Liver (tissue), 9 donors: ENCODE measurements around the gene TFCP2. TPM values are rescaled to one million over a fixed set of nuclear protein-coding genes. Genes with fewer than 3 reads are reported as not detected.

Experiments
- DNase-seq: peaks from one replicate; pipeline ENCODE4 v3.0.0-alpha.2; 2017; ENCODE audit warnings: low spot score
- H3K27ac ChIP-seq, 2 donors: one replicate each; pipeline ENCODE4 v1.7.0; 2013; ENCODE audit warnings: inconsistent platforms in 2 of 2, low read length in 2 of 2, control low read depth in 1 of 2, low read depth in 1 of 2, mild to moderate bottlenecking in 1 of 2
- H3K27me3 ChIP-seq, 4 donors: one replicate each; pipeline versions ENCODE4 v1.6.1 to v1.7.0; 2013; ENCODE audit warnings: low read length in 3 of 4, inconsistent platforms in 1 of 4, mild to moderate bottlenecking in 1 of 4, moderate library complexity in 1 of 4; ENCODE audit not compliant: control insufficient read depth in 4 of 4, insufficient read depth in 4 of 4
- H3K36me3 ChIP-seq, 4 donors: one replicate each; pipeline versions ENCODE4 v1.6.1 to v1.7.0; 2013; ENCODE audit warnings: low read length in 3 of 4, mild to moderate bottlenecking in 3 of 4, low read depth in 1 of 4, moderate library complexity in 1 of 4; ENCODE audit not compliant: control insufficient read depth in 4 of 4, insufficient read depth in 3 of 4
- H3K4me1 ChIP-seq, 4 donors: one replicate each; pipeline versions ENCODE4 v1.6.1 to v1.7.0; 2013; ENCODE audit warnings: low read length in 3 of 4, mild to moderate bottlenecking in 3 of 4, moderate library complexity in 1 of 4; ENCODE audit not compliant: control insufficient read depth in 4 of 4, insufficient read depth in 4 of 4
- H3K4me3 ChIP-seq, 3 donors: one replicate each; pipeline versions ENCODE4 v1.6.1 to v1.7.0; 2013; ENCODE audit warnings: low read length in 3 of 3, control low read depth in 1 of 3, low read depth in 1 of 3, mild to moderate bottlenecking in 1 of 3
- H3K9ac ChIP-seq, 2 donors: one replicate each; pipeline ENCODE4 v1.7.0; 2013; ENCODE audit warnings: low read length in 2 of 2, mild to moderate bottlenecking in 2 of 2, moderate library complexity in 2 of 2, control low read depth in 1 of 2, low read depth in 1 of 2
- H3K9me3 ChIP-seq, 4 donors: one replicate each; pipeline versions ENCODE4 v1.6.1 to v1.7.0; 2013; ENCODE audit warnings: low read length in 3 of 4; ENCODE audit not compliant: control insufficient read depth in 4 of 4
- EGR1 ChIP-seq, 2 donors: IDR thresholded peaks; 2 replicates each; pipeline ENCODE4 v1.6.1; 2016 to 2018; ENCODE audit warnings: antibody characterized with exemption in 2 of 2, low read depth in 2 of 2
- FOXA1 ChIP-seq: IDR thresholded peaks from 2 replicates; pipeline ENCODE4 v1.6.1; 2016; ENCODE audit warnings: antibody characterized with exemption
- FOXA2 ChIP-seq: IDR thresholded peaks from 2 replicates; pipeline ENCODE4 v1.6.1; 2016; ENCODE audit warnings: antibody characterized with exemption
- GABPA ChIP-seq, 2 donors: IDR thresholded peaks in 1 of 2; conservative IDR thresholded peaks in 1 of 2; 2 replicates each; pipeline ENCODE4 v1.6.1; 2016; ENCODE audit warnings: antibody characterized with exemption in 2 of 2, mild to moderate bottlenecking in 1 of 2, moderate library complexity in 1 of 2
- HNF4A ChIP-seq, 2 donors: conservative IDR thresholded peaks; 2 replicates each; pipeline ENCODE4 v1.6.1; 2016; ENCODE audit warnings: antibody characterized with exemption in 2 of 2, mild to moderate bottlenecking in 2 of 2
- HNF4G ChIP-seq: IDR thresholded peaks from 2 replicates; pipeline ENCODE4 v1.6.1; 2016; ENCODE audit warnings: antibody characterized with exemption
- MAX ChIP-seq: IDR thresholded peaks from 2 replicates; pipeline ENCODE4 v1.6.1; 2016; ENCODE audit warnings: antibody characterized with exemption
- NR2F2 ChIP-seq: IDR thresholded peaks from 2 replicates; pipeline ENCODE4 v1.6.1; 2016; ENCODE audit warnings: antibody characterized with exemption
- RAD21 ChIP-seq, 2 donors: IDR thresholded peaks; 2 replicates each; pipeline ENCODE4 v1.6.1; 2016; ENCODE audit warnings: antibody characterized with exemption in 2 of 2, mild to moderate bottlenecking in 2 of 2
- REST ChIP-seq: IDR thresholded peaks from 2 replicates; pipeline ENCODE4 v1.6.1; 2016; ENCODE audit warnings: antibody characterized with exemption, mild to moderate bottlenecking
- SP1 ChIP-seq: IDR thresholded peaks from 2 replicates; pipeline ENCODE4 v1.6.1; 2018; ENCODE audit warnings: antibody characterized with exemption, mild to moderate bottlenecking
- TAF1 ChIP-seq: conservative IDR thresholded peaks from 2 replicates; pipeline ENCODE4 v1.6.1; 2016; ENCODE audit warnings: antibody characterized with exemption, mild to moderate bottlenecking
- YY1 ChIP-seq: IDR thresholded peaks from 2 replicates; pipeline ENCODE4 v1.6.1; 2016; ENCODE audit warnings: antibody characterized with exemption, mild to moderate bottlenecking
- WGBS: extraction: QIAGEN DNeasy Blood & Tissue Kit; methylation state at CpG from one replicate; pipeline ENCODE4 v1.1.7; 2013; 5-methylcytosine and 5-hydroxymethylcytosine counted together
- polyA plus RNA-seq, 2 donors: library from polyadenylated mRNA; stranded (reverse) in 1 of 2; unstranded in 1 of 2; fragments of 200-250 nt in 1 of 2; fragments of >200 nt in 1 of 2; fragmentation: Nextera tagmentation in 1 of 2; extraction: Ambion mirVana in 1 of 2; gene quantifications; one replicate each; pipeline versions ENCODE4 v1.2.1 to v1.2.3, GENCODE V29; 2013 to 2015
- total RNA-seq, 2 donors: library from RNA; depleted of rRNA; stranded (reverse); fragments of >200 nt; gene quantifications; one replicate each; pipeline ENCODE4 v1.2.3, GENCODE V29; 2014
- TF ChIP-seq, protein P1 (sequence below): fragments of 150-350 bp; IDR thresholded peaks from 2 replicates; pipeline ENCODE4 v1.5.1; 2017; ENCODE audit warnings: improper control_type of control experiment, low read depth, low read length; ENCODE audit not compliant: missing input control
- TF ChIP-seq, protein P2 (sequence below): IDR thresholded peaks from 2 replicates; pipeline ENCODE4 v1.6.1; 2016; ENCODE audit warnings: antibody characterized with exemption
- donor health status: healthy.
- donor health status: healthy.
- donor health status: healthy.
- donor health status: healthy.
- donor health status: healthy.

The TFCP2 gene
- total and polyA plus RNA-seq, 4 donors = 1.6 to 8.6 (median 5.1) TPM

GRCh38 chr12:51218607-51219161 is 45.7 kb upstream of the TFCP2 start:
- Histone ChIP-seq H3K36me3 (no peaks in the 10 kb centered on the region), H3K4me1 (peaks cover 0 to 16% (median 6%) of the 10 kb centered on the region in 4 donors), H3K9ac (peak overlapping the region; percentile 64 to 73), H3K9me3 (no peaks in the 10 kb centered on the region), H3K27ac (peak overlapping the region; percentile 76 to 79), H3K27me3 (no peaks in the 10 kb centered on the region), H3K4me3 (peak overlapping the region; percentile 76 to 98 (median 90))
- TF ChIP-seq FOXA2 = no peak
- no peak for TF ChIP-seq YY1
- no peak for TF ChIP-seq NR2F2
- TF ChIP-seq GABPA (IDR thresholded peaks at IDR 0.05 in 1 of 2, conservative IDR thresholded peaks at IDR 0.05 in 1 of 2) = no peak
- no peak for TF ChIP-seq RAD21 (IDR thresholded peaks at IDR 0.05)
- TF ChIP-seq MAX = no peak
- TF ChIP-seq SP1 = no peak
- no peak for TF ChIP-seq FOXA1
- TF ChIP-seq, protein P1, sequence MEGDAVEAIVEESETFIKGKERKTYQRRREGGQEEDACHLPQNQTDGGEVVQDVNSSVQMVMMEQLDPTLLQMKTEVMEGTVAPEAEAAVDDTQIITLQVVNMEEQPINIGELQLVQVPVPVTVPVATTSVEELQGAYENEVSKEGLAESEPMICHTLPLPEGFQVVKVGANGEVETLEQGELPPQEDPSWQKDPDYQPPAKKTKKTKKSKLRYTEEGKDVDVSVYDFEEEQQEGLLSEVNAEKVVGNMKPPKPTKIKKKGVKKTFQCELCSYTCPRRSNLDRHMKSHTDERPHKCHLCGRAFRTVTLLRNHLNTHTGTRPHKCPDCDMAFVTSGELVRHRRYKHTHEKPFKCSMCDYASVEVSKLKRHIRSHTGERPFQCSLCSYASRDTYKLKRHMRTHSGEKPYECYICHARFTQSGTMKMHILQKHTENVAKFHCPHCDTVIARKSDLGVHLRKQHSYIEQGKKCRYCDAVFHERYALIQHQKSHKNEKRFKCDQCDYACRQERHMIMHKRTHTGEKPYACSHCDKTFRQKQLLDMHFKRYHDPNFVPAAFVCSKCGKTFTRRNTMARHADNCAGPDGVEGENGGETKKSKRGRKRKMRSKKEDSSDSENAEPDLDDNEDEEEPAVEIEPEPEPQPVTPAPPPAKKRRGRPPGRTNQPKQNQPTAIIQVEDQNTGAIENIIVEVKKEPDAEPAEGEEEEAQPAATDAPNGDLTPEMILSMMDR = peak; percentile 15
- TF ChIP-seq, protein P2, sequence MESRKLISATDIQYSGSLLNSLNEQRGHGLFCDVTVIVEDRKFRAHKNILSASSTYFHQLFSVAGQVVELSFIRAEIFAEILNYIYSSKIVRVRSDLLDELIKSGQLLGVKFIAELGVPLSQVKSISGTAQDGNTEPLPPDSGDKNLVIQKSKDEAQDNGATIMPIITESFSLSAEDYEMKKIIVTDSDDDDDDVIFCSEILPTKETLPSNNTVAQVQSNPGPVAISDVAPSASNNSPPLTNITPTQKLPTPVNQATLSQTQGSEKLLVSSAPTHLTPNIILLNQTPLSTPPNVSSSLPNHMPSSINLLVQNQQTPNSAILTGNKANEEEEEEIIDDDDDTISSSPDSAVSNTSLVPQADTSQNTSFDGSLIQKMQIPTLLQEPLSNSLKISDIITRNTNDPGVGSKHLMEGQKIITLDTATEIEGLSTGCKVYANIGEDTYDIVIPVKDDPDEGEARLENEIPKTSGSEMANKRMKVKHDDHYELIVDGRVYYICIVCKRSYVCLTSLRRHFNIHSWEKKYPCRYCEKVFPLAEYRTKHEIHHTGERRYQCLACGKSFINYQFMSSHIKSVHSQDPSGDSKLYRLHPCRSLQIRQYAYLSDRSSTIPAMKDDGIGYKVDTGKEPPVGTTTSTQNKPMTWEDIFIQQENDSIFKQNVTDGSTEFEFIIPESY = no peak
- TF ChIP-seq EGR1 (IDR thresholded peaks at IDR 0.05; ENCODE audit: low read depth in 2 of 2) = no peak
- no peak for TF ChIP-seq REST
- TF ChIP-seq TAF1 = peak; percentile 42
- TF ChIP-seq HNF4G = no peak
- 28% methylated on average over 10 of the region's 10 CpGs for WGBS
- no peak for DNase-seq

- WGBS = 2% methylated on average over 35 of the region's 35 CpGs
- H3K27ac ChIP-seq = peak within 1 kb of the TSS; percentile 76 to 79
- peak within 1 kb of the TSS; percentile 64 to 73 for H3K9ac ChIP-seq
- peak within 1 kb of the TSS; percentile 76 to 98 (median 90) for H3K4me3 ChIP-seq
- H3K9me3 ChIP-seq = no peaks in the 10 kb centered on the region
- no peaks in the 10 kb centered on the region for H3K27me3 ChIP-seq
- DNase-seq = peak; percentile 68
- no peaks in the 10 kb centered on the region for H3K36me3 ChIP-seq
- peaks cover 0 to 16% (median 6%) of the 10 kb centered on the region in 4 donors for H3K4me1 ChIP-seq
- TF ChIP-seq NR2F2 = no peak
- no peak for TF ChIP-seq FOXA1
- no peak for TF ChIP-seq HNF4A (conservative IDR thresholded peaks at IDR 0.05)
- TF ChIP-seq YY1 = no peak
- TF ChIP-seq, protein P1 = peak; percentile 67
- TF ChIP-seq MAX = peak; percentile 8
- TF ChIP-seq REST = no peak
- TF ChIP-seq SP1 = no peak
- TF ChIP-seq RAD21 (IDR thresholded peaks at IDR 0.05) = peak in 1 of 2 donors; percentile 31
Measured at GRCh38 chr12:51217968-51218606, 45.2 kb upstream of the TFCP2 start, which contains the start of gene POU6F1. Gene POU6F1, minus strand, starts transcription at chr12:51218062. Its CDS starts 11,226 bp downstream, at chr12:51206836.
